ENCODE results near the gene KAZN.

KAZN gene

GRCh38 chr1:14969006-14969405 lies 370.5 kb downstream of the KAZN start:
- no peak for DNase-seq (ENCODE audit: low read depth)

GRCh38 chr1:14970115-14970798 lies 371.8 kb downstream of the KAZN start:
- H3K4me3 ChIP-seq (ENCODE audit: low read depth, low read length): no peak overlapping the region
- no peak for DNase-seq (ENCODE audit: low read depth)

More at GRCh38 chr1:14969006-14969405, 370.5 kb downstream of the KAZN start:
- H3K4me3 ChIP-seq (ENCODE audit: low read depth, low read length): no peak overlapping the region

GRCh38 chr1:14970799-14971141 lies 372.3 kb downstream of the KAZN start:
- no peak overlapping the region for H3K4me3 ChIP-seq (ENCODE audit: low read depth, low read length)
- DNase-seq (ENCODE audit: low read depth): no peak

GRCh38 chr1:14971221-14971620 lies 372.7 kb downstream of the KAZN start:
- no peak overlapping the region for H3K4me3 ChIP-seq (ENCODE audit: low read depth, low read length)
- DNase-seq (ENCODE audit: low read depth): no peak

GRCh38 chr1:14972107-14972506 lies 373.6 kb downstream of the KAZN start:
- H3K4me3 ChIP-seq (ENCODE audit: low read depth, low read length): no peak overlapping the region
- DNase-seq (ENCODE audit: low read depth): no peak

- no peak for DNase-seq (ENCODE audit: low read depth)
- H3K4me3 ChIP-seq (ENCODE audit: low read depth, low read length): no peak overlapping the region
Observed at GRCh38 chr1:14973773-14974172, 375.3 kb downstream of the KAZN start.

- no peak for DNase-seq (ENCODE audit: low read depth)
- no peak overlapping the region for H3K4me3 ChIP-seq (ENCODE audit: low read depth, low read length)
Observed at GRCh38 chr1:14974361-14974760, 375.9 kb downstream of the KAZN start.

GRCh38 chr1:14975119-14975518 lies 376.6 kb downstream of the KAZN start:
- DNase-seq (ENCODE audit: low read depth): no peak
- H3K4me3 ChIP-seq (ENCODE audit: low read depth, low read length): no peak overlapping the region

GRCh38 chr1:14976256-14976655 lies 377.8 kb downstream of the KAZN start:
- H3K4me3 ChIP-seq (ENCODE audit: low read depth, low read length): no peak overlapping the region
- DNase-seq (ENCODE audit: low read depth): no peak

- H3K4me3 ChIP-seq (ENCODE audit: low read depth, low read length): no peak overlapping the region
- no peak for DNase-seq (ENCODE audit: low read depth)
Observed at GRCh38 chr1:14977338-14977931, 378.9 kb downstream of the KAZN start.

GRCh38 chr1:14980621-14981218 lies 382.2 kb downstream of the KAZN start:
- H3K4me3 ChIP-seq (ENCODE audit: low read depth, low read length): no peak overlapping the region
- DNase-seq (ENCODE audit: low read depth): peak; percentile 36

GRCh38 chr1:14982029-14982428 lies 383.5 kb downstream of the KAZN start:
- H3K4me3 ChIP-seq (ENCODE audit: low read depth, low read length): no peak overlapping the region
- no peak for DNase-seq (ENCODE audit: low read depth)

GRCh38 chr1:14983277-14983676 lies 384.8 kb downstream of the KAZN start:
- no peak overlapping the region for H3K4me3 ChIP-seq (ENCODE audit: low read depth, low read length)
- no peak for DNase-seq (ENCODE audit: low read depth)

GRCh38 chr1:14986168-14986567 lies 387.7 kb downstream of the KAZN start:
- no peak overlapping the region for H3K4me3 ChIP-seq (ENCODE audit: low read depth, low read length)
- DNase-seq (ENCODE audit: low read depth): no peak

- peak; percentile 38 for DNase-seq (ENCODE audit: low read depth)
Observed at GRCh38 chr1:14987829-14988603, 389.5 kb downstream of the KAZN start.

GRCh38 chr1:14988636-14989035 lies 390.2 kb downstream of the KAZN start:
- H3K4me3 ChIP-seq (ENCODE audit: low read depth, low read length): no peak overlapping the region
- DNase-seq (ENCODE audit: low read depth): no peak

More at GRCh38 chr1:14987829-14988603, 389.5 kb downstream of the KAZN start:
- no peak overlapping the region for H3K4me3 ChIP-seq (ENCODE audit: low read depth, low read length)

GRCh38 chr1:14989931-14990728 lies 391.6 kb downstream of the KAZN start:
- no peak overlapping the region for H3K4me3 ChIP-seq (ENCODE audit: low read depth, low read length)
- DNase-seq (ENCODE audit: low read depth): no peak

- H3K4me3 ChIP-seq (ENCODE audit: low read depth, low read length): no peak overlapping the region
- no peak for DNase-seq (ENCODE audit: low read depth)
Observed at GRCh38 chr1:14993414-14993813, 394.9 kb downstream of the KAZN start.

- no peak overlapping the region for H3K4me3 ChIP-seq (ENCODE audit: low read depth, low read length)
- no peak for DNase-seq (ENCODE audit: low read depth)
Observed at GRCh38 chr1:14994148-14994547, 395.7 kb downstream of the KAZN start.
